ENCODE results near the gene M1AP.
A peak's percentile ranks its signal among the peaks of the same experiment; 100 is the strongest.

M1AP gene

GRCh38 chr2:74597410-74597809, 50.7 kb downstream of the M1AP start:
- DNase-seq (ENCODE audit: low read depth in 3 of 3) = no peak

- no peak for DNase-seq (ENCODE audit: low read depth in 3 of 3)
Measured at GRCh38 chr2:74596584-74596983, 51.5 kb downstream of the M1AP start.

- no peak for DNase-seq (ENCODE audit: low read depth in 3 of 3)
Measured at GRCh38 chr2:74593826-74594772, 54.0 kb downstream of the M1AP start.

GRCh38 chr2:74588664-74589063, 59.5 kb downstream of the M1AP start:
- no peak for DNase-seq (ENCODE audit: low read depth in 3 of 3)

- peak in 2 of 3 donors; percentile 15 to 16 for DNase-seq (ENCODE audit: low read depth in 3 of 3)
Measured at GRCh38 chr2:74587664-74588277, 60.4 kb downstream of the M1AP start.

- no peak for DNase-seq (ENCODE audit: low read depth in 3 of 3)
Measured at GRCh38 chr2:74585406-74586185, 62.5 kb downstream of the M1AP start.

GRCh38 chr2:74584088-74584645, 64.0 kb downstream of the M1AP start:
- DNase-seq (ENCODE audit: low read depth in 3 of 3) = no peak

GRCh38 chr2:74583504-74583903, 64.6 kb downstream of the M1AP start:
- no peak for DNase-seq (ENCODE audit: low read depth in 3 of 3)

- no peak for DNase-seq (ENCODE audit: low read depth in 3 of 3)
Measured at GRCh38 chr2:74582184-74582583, 65.9 kb downstream of the M1AP start.

GRCh38 chr2:74581463-74581862, 66.7 kb downstream of the M1AP start:
- DNase-seq (ENCODE audit: low read depth in 3 of 3) = no peak

GRCh38 chr2:74578408-74578807, 69.7 kb downstream of the M1AP start:
- no peak for DNase-seq (ENCODE audit: low read depth in 3 of 3)

GRCh38 chr2:74577448-74577847, 70.7 kb downstream of the M1AP start:
- DNase-seq (ENCODE audit: low read depth in 3 of 3) = no peak

GRCh38 chr2:74576863-74577229, 71.3 kb downstream of the M1AP start:
- no peak for DNase-seq (ENCODE audit: low read depth in 3 of 3)

GRCh38 chr2:74576211-74576862, 71.8 kb downstream of the M1AP start:
- DNase-seq (ENCODE audit: low read depth in 3 of 3) = no peak

- no peak for DNase-seq (ENCODE audit: low read depth in 3 of 3)
Measured at GRCh38 chr2:74575320-74575719, 72.8 kb downstream of the M1AP start.

GRCh38 chr2:74573747-74574562, 74.2 kb downstream of the M1AP start:
- DNase-seq (ENCODE audit: low read depth in 3 of 3) = no peak

GRCh38 chr2:74572178-74572925, 75.8 kb downstream of the M1AP start:
- no peak for DNase-seq (ENCODE audit: low read depth in 3 of 3)

GRCh38 chr2:74571058-74571457, 77.1 kb downstream of the M1AP start:
- DNase-seq (ENCODE audit: low read depth in 3 of 3) = no peak

GRCh38 chr2:74569686-74570085, 78.4 kb downstream of the M1AP start:
- DNase-seq (ENCODE audit: low read depth in 3 of 3) = no peak

- no peak for DNase-seq (ENCODE audit: low read depth in 3 of 3)
Measured at GRCh38 chr2:74567881-74568280, 80.2 kb downstream of the M1AP start.

Measured in stimulated activated CD4-positive, alpha-beta T cell treated with anti-CD3 and anti-CD28 coated beads, TNF-alpha, amount 100 ng/mL, for 48 hours (primary cell).